ENCODE measurements around the gene BATF3.
A peak's percentile ranks its signal among the peaks of the same experiment; 100 is the strongest.

BATF3 gene
- 0.35 to 1.1 (median 0.39) reads per million in 3 donors for total RNA-seq

DNA sequence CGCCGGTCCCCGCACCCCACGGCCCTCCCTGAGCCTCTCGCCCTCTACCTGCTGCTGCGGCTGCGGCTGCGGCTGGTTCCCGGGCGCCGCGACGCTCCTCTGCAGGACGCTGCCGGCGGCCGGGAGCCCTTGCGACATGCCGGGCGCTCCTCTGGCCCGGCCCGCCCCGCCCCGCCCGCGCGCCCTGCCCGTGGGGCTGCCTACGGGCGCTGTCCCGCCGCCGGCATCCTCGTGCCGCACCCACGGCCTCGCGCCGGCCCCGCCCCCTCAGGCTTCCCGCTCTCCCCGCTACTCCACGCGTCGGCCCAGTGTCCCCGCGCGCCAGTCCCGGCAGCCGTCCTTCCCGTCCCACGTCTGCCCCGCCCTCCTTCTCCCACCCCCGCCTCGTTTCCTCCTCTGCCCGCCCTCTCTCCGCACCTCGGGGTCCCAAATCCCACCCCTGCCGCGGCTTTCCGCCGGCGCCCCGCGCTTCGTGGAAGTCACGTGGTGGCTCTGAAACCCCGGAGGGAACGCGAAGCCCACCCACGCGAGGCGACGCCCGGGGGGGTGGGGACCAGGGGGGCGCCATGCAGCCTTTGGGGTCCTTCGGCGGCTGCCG, at the start of gene BATF3:
Gene BATF3, minus strand, starts transcription at position 216 of the 598 bp plus-strand sequence. Its CDS starts 78 bp downstream, at position 138.
- Histone ChIP-seq H3K27me3 (replicated peaks; ENCODE audit: control insufficient read depth, insufficient read depth, low read length, poor library complexity, severe bottlenecking) (no peaks in the 10 kb centered on the region), H3K4me1 (ENCODE audit: control insufficient read depth, insufficient read depth, low read length, poor library complexity, severe bottlenecking) (peaks cover 9% of the 10 kb centered on the region), H3K27ac (ENCODE audit: insufficient read depth, low read length, poor library complexity, severe bottlenecking) (peak within 1 kb of the TSS; percentile 66), H3K36me3 (ENCODE audit: control insufficient read depth, insufficient read depth, low read length) (no peaks in the 10 kb centered on the region), H3K9me3 (ENCODE audit: control insufficient read depth, low read length) (no peaks in the 10 kb centered on the region), H3K4me3 (ENCODE audit: insufficient read depth, low read depth, low read length, poor library complexity, severe bottlenecking) (peak within 1 kb of the TSS; percentile 81)
- peak; percentile 24 to 49 (median 30) for DNase-seq

DNA sequence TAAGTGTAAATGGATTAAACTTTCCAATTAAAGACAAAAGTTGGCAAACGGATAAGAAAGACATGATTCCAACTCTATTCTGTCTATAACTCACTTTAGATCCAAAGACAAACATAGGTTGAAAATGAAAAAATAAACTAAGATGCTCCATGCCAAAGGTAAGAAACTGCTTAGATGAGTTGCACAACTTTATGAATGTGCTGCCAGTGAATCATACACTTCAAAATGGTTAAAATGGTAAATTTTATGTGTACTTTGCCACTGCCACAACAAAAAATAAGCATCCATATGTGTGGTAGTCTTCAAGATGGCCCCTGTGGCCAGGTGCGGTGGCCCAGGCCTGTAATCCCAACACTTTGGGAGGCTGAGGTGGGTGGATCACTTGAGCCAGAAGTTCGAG, 46.9 kb upstream of the BATF3 start:
- no peak overlapping the region for H3K4me3 ChIP-seq (ENCODE audit: insufficient read depth, low read depth, low read length, poor library complexity, severe bottlenecking)
- no peaks in the 10 kb centered on the region for H3K27me3 ChIP-seq (replicated peaks; ENCODE audit: control insufficient read depth, insufficient read depth, low read length, poor library complexity, severe bottlenecking)
- H3K36me3 ChIP-seq (ENCODE audit: control insufficient read depth, insufficient read depth, low read length) = no peaks in the 10 kb centered on the region
- no peak for DNase-seq
- no peak overlapping the region for H3K27ac ChIP-seq (ENCODE audit: insufficient read depth, low read length, poor library complexity, severe bottlenecking)
- no peaks in the 10 kb centered on the region for H3K9me3 ChIP-seq (ENCODE audit: control insufficient read depth, low read length)
- H3K4me1 ChIP-seq (ENCODE audit: control insufficient read depth, insufficient read depth, low read length, poor library complexity, severe bottlenecking) = peaks cover 9% of the 10 kb centered on the region

GRCh38 chr1:212745303-212745702, 45.7 kb upstream of the BATF3 start:
- Histone ChIP-seq H3K4me1 (ENCODE audit: control insufficient read depth, insufficient read depth, low read length, poor library complexity, severe bottlenecking) (peaks cover 8% of the 10 kb centered on the region), H3K36me3 (ENCODE audit: control insufficient read depth, insufficient read depth, low read length) (no peaks in the 10 kb centered on the region), H3K4me3 (ENCODE audit: insufficient read depth, low read depth, low read length, poor library complexity, severe bottlenecking) (no peak overlapping the region), H3K27ac (ENCODE audit: insufficient read depth, low read length, poor library complexity, severe bottlenecking) (no peak overlapping the region), H3K9me3 (ENCODE audit: control insufficient read depth, low read length) (no peaks in the 10 kb centered on the region), H3K27me3 (replicated peaks; ENCODE audit: control insufficient read depth, insufficient read depth, low read length, poor library complexity, severe bottlenecking) (no peaks in the 10 kb centered on the region)
- DNase-seq = no peak

DNA sequence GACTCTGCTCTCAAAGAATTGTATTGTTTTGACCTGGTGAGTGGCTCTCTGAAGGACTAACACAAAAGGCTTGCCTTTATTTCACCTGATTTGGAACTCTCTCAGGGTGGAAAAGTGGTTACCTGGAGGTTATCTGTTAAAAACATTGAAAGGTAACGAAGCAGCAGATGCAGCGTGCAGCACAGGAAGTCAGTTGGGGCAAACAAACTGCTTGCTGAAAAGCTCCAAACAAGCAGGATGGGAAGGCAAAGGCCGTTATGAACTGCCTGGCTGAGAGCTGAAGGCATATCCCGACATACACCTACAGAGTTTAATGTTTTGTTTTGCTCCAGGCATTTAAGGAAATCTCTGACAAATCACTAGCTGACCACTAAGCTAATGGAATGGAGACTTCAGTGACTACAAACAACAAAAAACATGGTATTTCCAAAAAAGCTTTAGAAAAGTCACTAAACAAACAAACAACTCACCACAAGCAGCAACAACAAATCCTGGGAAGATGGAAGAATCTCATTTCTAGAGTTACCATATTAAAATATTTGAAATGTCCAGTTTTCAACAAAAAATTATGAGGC, 44.3 kb upstream of the BATF3 start:
- no peak for DNase-seq

DNA sequence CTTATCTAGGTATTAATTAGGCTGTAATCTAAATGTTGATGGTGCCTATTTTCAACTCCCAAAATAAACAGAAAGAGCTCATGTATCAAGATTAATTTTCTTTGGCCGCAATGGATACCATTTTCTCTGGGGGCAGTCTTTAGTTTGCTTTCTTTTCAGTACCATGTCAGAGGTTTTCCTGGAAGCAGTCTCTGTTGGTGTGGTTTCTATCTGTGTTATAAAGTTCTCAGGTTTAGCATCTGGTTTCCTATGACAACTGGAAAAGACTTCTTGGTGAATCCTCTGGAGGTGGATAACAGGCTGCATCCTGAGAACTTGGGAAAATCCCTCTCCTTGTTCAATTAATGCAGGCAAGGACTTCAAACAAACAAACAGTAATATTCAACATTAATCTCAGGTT, 38.7 kb upstream of the BATF3 start:
- Histone ChIP-seq H3K27me3 (replicated peaks; ENCODE audit: control insufficient read depth, insufficient read depth, low read length, poor library complexity, severe bottlenecking) (no peaks in the 10 kb centered on the region), H3K27ac (ENCODE audit: insufficient read depth, low read length, poor library complexity, severe bottlenecking) (no peak overlapping the region), H3K4me3 (ENCODE audit: insufficient read depth, low read depth, low read length, poor library complexity, severe bottlenecking) (no peak overlapping the region), H3K36me3 (ENCODE audit: control insufficient read depth, insufficient read depth, low read length) (no peaks in the 10 kb centered on the region), H3K4me1 (ENCODE audit: control insufficient read depth, insufficient read depth, low read length, poor library complexity, severe bottlenecking) (no peaks in the 10 kb centered on the region), H3K9me3 (ENCODE audit: control insufficient read depth, low read length) (no peaks in the 10 kb centered on the region)
- DNase-seq = no peak

More for the DNA sequence above, 44.3 kb upstream of the BATF3 start:
- no peak overlapping the region for H3K4me3 ChIP-seq (ENCODE audit: insufficient read depth, low read depth, low read length, poor library complexity, severe bottlenecking)
- no peak overlapping the region for H3K27ac ChIP-seq (ENCODE audit: insufficient read depth, low read length, poor library complexity, severe bottlenecking)
- no peaks in the 10 kb centered on the region for H3K4me1 ChIP-seq (ENCODE audit: control insufficient read depth, insufficient read depth, low read length, poor library complexity, severe bottlenecking)
- no peaks in the 10 kb centered on the region for H3K9me3 ChIP-seq (ENCODE audit: control insufficient read depth, low read length)
- H3K36me3 ChIP-seq (ENCODE audit: control insufficient read depth, insufficient read depth, low read length) = no peaks in the 10 kb centered on the region
- H3K27me3 ChIP-seq (replicated peaks; ENCODE audit: control insufficient read depth, insufficient read depth, low read length, poor library complexity, severe bottlenecking) = no peaks in the 10 kb centered on the region

DNA sequence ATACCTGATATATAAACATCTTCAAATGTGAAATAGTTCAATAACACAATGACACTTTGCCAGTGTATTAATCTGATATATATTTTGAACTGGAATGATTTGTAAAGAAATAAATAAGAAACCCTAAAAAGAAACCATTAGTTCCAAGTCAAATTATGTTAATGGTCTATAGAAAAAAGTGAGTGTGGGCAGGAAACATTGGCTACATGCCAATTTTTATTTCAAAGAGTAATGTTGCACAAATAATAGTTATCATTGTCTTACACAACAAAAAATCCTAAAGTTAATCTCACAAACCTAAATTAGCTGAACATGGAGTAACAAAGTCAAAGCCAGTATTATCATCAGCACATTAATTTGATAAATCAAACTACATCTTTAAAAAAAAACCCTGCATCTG, 37.9 kb upstream of the BATF3 start:
- Histone ChIP-seq H3K36me3 (ENCODE audit: control insufficient read depth, insufficient read depth, low read length) (no peaks in the 10 kb centered on the region), H3K27ac (ENCODE audit: insufficient read depth, low read length, poor library complexity, severe bottlenecking) (no peak overlapping the region), H3K9me3 (ENCODE audit: control insufficient read depth, low read length) (no peaks in the 10 kb centered on the region), H3K27me3 (replicated peaks; ENCODE audit: control insufficient read depth, insufficient read depth, low read length, poor library complexity, severe bottlenecking) (no peaks in the 10 kb centered on the region), H3K4me1 (ENCODE audit: control insufficient read depth, insufficient read depth, low read length, poor library complexity, severe bottlenecking) (no peaks in the 10 kb centered on the region), H3K4me3 (ENCODE audit: insufficient read depth, low read depth, low read length, poor library complexity, severe bottlenecking) (no peak overlapping the region)
- no peak for DNase-seq

- Histone ChIP-seq H3K27me3 (replicated peaks; ENCODE audit: control insufficient read depth, insufficient read depth, low read length, poor library complexity, severe bottlenecking) (no peaks in the 10 kb centered on the region), H3K9me3 (ENCODE audit: control insufficient read depth, low read length) (no peaks in the 10 kb centered on the region), H3K27ac (ENCODE audit: insufficient read depth, low read length, poor library complexity, severe bottlenecking) (no peak overlapping the region), H3K4me3 (ENCODE audit: insufficient read depth, low read depth, low read length, poor library complexity, severe bottlenecking) (no peak overlapping the region), H3K36me3 (ENCODE audit: control insufficient read depth, insufficient read depth, low read length) (no peaks in the 10 kb centered on the region), H3K4me1 (ENCODE audit: control insufficient read depth, insufficient read depth, low read length, poor library complexity, severe bottlenecking) (no peaks in the 10 kb centered on the region)
- no peak for DNase-seq
These were observed 33.5 kb upstream of the BATF3 start for GRCh38 chr1:212733109-212733508.

DNA sequence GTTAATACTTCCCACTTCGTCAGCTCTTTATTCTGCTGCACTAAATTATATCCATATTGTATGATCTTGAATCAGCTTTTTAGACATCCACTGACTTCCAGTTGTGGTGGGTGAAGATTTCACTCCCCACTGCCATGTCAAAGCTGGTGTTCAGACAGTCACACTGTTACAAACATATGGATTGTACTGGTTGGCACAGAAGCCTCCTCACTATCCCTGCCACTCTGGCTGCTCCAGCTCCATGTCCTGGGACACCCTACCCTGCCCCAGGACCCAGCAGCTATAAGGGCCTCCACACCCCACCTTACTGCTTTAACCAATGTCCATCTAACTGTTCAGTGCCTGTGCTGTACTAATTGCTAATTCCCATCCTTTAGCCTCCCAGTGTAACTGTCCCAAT, 32.0 kb upstream of the BATF3 start:
- Histone ChIP-seq H3K4me3 (ENCODE audit: insufficient read depth, low read depth, low read length, poor library complexity, severe bottlenecking) (no peak overlapping the region), H3K27me3 (replicated peaks; ENCODE audit: control insufficient read depth, insufficient read depth, low read length, poor library complexity, severe bottlenecking) (no peaks in the 10 kb centered on the region), H3K27ac (ENCODE audit: insufficient read depth, low read length, poor library complexity, severe bottlenecking) (no peak overlapping the region), H3K4me1 (ENCODE audit: control insufficient read depth, insufficient read depth, low read length, poor library complexity, severe bottlenecking) (no peaks in the 10 kb centered on the region), H3K9me3 (ENCODE audit: control insufficient read depth, low read length) (no peaks in the 10 kb centered on the region), H3K36me3 (ENCODE audit: control insufficient read depth, insufficient read depth, low read length) (no peaks in the 10 kb centered on the region)
- DNase-seq = no peak

DNA sequence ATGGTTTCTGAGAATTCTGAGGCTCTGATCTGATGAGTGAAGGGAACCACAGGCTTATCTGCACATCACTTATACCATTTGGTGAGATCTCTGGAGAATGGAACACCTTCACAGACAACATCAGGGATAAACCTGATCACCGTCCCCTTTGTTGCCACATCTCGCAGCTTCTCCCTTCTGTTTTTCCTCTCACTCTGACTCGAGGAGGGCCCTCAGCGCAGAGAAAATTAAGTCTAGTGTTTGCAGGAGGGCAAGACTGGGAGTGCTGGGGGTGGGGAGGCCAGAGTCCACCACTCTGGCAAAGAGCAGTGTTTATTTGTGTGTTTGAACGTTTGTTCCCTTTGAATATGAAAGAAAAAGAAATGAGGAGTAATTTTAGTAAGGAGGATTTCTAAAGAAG, 29.0 kb upstream of the BATF3 start:
- Histone ChIP-seq H3K27me3 (replicated peaks; ENCODE audit: control insufficient read depth, insufficient read depth, low read length, poor library complexity, severe bottlenecking) (no peaks in the 10 kb centered on the region), H3K27ac (ENCODE audit: insufficient read depth, low read length, poor library complexity, severe bottlenecking) (no peak overlapping the region), H3K36me3 (ENCODE audit: control insufficient read depth, insufficient read depth, low read length) (no peaks in the 10 kb centered on the region), H3K4me3 (ENCODE audit: insufficient read depth, low read depth, low read length, poor library complexity, severe bottlenecking) (no peak overlapping the region), H3K4me1 (ENCODE audit: control insufficient read depth, insufficient read depth, low read length, poor library complexity, severe bottlenecking) (no peaks in the 10 kb centered on the region), H3K9me3 (ENCODE audit: control insufficient read depth, low read length) (no peaks in the 10 kb centered on the region)
- no peak for DNase-seq

- no peak for DNase-seq
These were observed 27.9 kb upstream of the BATF3 start for GRCh38 chr1:212727386-212728181.

More at GRCh38 chr1:212727386-212728181, 27.9 kb upstream of the BATF3 start:
- Histone ChIP-seq H3K27ac (ENCODE audit: insufficient read depth, low read length, poor library complexity, severe bottlenecking) (no peak overlapping the region), H3K27me3 (replicated peaks; ENCODE audit: control insufficient read depth, insufficient read depth, low read length, poor library complexity, severe bottlenecking) (no peaks in the 10 kb centered on the region), H3K4me1 (ENCODE audit: control insufficient read depth, insufficient read depth, low read length, poor library complexity, severe bottlenecking) (no peaks in the 10 kb centered on the region), H3K4me3 (ENCODE audit: insufficient read depth, low read depth, low read length, poor library complexity, severe bottlenecking) (no peak overlapping the region), H3K36me3 (ENCODE audit: control insufficient read depth, insufficient read depth, low read length) (no peaks in the 10 kb centered on the region), H3K9me3 (ENCODE audit: control insufficient read depth, low read length) (no peaks in the 10 kb centered on the region)
